Activated gamma-delta T cell treated with anti-CD3 and anti-CD28 coated beads, Interleukin-2, amount 50 U/mL, for 16 hours (primary cell): ENCODE results near the gene STK38.

ENCODE experiments used
- DNase-seq: peaks from one replicate; pipeline ENCODE4 v3.0.0-alpha.2; 2020; ENCODE audit warnings: low read depth

The STK38 gene

GRCh38 chr6:36563928-36564284, 16.6 kb upstream of the STK38 start:
- DNase-seq: no peak

GRCh38 chr6:36563237-36563927, 16.1 kb upstream of the STK38 start:
- DNase-seq: no peak

DNA sequence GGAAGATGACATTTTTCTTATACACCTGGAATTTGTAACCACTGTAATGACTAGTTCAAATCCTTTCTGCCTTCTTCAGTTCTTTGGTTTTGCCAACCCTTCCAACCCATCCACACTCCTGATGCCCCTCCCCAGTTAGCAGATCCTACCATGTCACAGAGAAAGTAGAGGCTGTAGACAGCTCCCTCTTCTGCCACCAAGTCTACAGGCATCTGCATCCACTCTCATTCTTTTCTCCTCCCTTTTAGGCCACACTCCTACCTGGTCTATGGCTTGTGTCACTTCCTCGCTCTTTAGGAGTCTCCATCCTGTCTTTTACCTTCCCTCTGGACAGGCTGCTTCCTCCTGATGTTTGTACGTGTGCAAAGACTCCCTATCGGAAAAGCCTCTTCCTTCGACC, 13.5 kb upstream of the STK38 start:
- DNase-seq: no peak

GRCh38 chr6:36559011-36559793, 11.9 kb upstream of the STK38 start:
- no peak for DNase-seq

DNA sequence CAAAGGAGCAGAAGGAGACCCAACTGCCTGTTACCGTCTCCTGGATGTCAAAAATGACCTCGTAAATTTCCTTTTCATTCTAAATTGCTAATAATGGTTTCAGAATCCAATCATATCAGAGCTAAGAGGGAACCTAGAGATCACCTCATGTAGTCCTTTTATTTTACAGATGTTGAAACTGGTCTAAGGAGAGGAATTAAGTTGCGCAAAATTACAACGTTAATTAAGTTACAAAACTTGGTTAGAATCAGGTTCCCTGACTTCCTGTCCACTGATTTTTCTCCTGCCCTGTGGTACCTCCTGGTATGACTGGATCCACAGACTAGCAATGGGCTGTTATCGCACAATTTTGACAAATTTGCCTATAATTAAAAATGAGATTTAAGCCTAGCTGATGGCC, 9.0 kb upstream of the STK38 start:
- DNase-seq: no peak

- no peak for DNase-seq
Observed at GRCh38 chr6:36555750-36556252, 8.5 kb upstream of the STK38 start.

DNA sequence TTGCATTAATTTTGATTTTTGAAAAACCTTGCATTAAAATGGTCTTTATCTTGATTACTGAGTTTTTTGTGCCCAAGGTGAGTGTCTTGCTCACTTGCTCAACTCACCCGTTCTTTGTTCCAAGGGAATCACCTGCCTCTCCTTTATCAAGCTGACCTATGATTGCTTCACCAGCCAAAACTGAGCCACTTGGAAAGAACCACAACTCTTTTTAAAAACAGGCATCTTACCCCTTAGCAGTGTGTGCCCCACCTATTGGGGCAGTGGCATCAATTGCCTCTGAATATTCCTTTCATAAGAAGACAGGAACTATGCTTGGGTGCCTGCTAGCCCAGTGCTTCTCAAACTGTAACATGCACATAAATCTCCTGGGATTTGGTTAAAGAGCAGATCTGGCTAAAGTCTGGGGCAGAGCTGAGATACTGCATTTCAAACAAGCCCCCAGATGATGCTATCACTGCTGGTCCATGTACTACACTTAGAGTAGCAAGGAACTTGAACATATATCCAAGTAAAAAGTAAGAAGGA, 3.3 kb upstream of the STK38 start:
- DNase-seq: no peak

- DNase-seq: no peak
Observed at GRCh38 chr6:36548401-36548743, 1.1 kb upstream of the STK38 start.

DNA sequence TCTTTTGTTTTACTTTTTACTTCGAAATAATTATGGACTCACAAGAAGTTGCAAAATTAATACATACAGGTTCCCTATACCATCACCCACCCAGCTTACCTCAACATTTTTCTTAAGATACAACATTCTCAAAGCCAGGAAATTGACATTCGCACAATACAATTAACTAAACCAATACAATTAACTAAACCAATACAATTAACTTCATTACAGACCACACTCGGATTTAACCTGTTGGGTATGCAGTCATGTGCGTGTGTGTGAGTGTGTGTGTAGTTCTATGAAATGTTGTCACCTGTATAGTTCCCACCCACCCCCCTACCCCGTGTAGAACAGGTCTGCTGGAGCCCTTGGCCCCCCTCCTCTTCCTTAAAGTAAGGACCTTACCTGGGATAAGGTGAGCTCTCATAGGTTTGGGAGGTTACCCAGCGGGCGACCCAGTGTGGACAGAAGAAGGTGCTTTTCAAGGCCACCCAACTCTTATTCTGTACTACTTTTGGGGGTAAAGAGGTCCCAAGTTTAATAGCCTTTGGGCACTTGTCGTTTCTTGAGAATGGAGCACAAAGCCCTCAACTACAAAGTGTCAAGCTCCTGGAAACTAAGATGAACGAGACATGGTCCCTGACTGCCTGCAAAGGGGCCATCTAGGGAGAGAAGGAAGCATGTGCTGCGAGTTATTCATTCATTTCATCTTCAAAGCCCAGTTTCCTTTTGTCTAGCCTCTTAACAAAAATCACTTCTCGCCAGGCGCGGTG, 544 bp upstream of the STK38 start:
- DNase-seq: no peak

- no peak for DNase-seq
Observed at GRCh38 chr6:36546308-36546919, 865 bp downstream of the STK38 start.

DNA sequence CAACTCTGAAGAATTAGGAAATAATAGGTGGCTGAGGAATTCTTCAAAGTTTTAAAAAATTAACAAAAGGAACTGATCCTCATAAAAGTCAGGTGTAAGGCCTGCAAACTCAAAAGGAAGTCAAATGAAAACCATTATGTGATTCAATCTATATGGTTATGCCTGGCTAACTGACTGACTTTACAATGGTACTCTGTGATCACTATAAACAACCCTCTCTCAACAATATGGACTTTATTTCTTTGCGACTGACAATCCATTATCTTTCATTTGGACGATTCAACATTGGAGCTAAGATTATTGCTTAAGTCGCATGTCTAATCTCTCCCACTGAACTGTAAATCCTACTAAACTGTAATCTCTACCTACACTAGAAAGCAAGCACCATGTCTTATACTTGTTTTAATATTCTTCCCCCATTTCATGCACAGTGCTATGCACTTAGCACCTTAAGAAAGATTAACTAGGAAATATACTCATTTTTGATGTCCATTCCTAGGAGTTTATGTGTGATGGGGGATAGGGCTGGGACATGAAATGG, 1.4 kb downstream of the STK38 start:
- no peak for DNase-seq

DNA sequence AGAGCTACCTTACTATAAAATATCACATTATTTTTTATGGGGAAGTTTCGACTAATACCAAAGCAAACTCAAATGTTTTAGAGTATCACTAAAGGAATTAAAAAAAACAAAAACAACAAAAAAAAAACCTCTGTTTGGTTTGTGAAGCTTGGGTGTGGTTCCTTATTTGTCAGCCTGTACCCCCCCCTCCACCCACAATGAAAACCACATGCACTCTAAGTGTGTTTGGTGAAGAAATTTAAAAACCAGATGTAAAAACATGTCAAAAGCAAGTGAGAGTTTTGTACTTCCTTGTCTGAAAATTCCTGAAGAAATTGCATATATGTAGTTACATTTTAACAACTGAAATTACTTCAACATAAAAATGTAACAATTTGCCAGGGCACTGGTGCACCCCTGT, 3.1 kb downstream of the STK38 start:
- DNase-seq: peak; percentile 42

DNA sequence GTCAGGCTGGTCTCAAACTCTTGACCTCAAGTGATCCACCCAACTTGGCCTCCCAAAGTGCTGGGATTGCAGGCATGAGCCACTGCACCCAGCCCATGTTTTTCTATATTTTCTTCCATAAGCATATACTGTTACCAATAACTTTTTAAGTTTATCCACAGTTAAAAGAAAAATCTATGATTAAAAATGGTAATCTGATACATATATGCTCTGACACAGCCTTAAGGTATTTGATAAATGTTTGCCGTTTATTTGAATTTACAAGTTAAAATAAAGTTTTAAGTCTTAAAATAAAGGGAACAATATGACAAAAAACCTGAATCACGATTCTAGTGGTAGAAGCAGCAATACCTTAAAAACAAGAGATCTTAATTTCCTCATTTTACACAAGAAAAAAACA, 5.2 kb downstream of the STK38 start:
- no peak for DNase-seq

- no peak for DNase-seq
Observed at GRCh38 chr6:36539814-36540568, 7.3 kb downstream of the STK38 start.

DNA sequence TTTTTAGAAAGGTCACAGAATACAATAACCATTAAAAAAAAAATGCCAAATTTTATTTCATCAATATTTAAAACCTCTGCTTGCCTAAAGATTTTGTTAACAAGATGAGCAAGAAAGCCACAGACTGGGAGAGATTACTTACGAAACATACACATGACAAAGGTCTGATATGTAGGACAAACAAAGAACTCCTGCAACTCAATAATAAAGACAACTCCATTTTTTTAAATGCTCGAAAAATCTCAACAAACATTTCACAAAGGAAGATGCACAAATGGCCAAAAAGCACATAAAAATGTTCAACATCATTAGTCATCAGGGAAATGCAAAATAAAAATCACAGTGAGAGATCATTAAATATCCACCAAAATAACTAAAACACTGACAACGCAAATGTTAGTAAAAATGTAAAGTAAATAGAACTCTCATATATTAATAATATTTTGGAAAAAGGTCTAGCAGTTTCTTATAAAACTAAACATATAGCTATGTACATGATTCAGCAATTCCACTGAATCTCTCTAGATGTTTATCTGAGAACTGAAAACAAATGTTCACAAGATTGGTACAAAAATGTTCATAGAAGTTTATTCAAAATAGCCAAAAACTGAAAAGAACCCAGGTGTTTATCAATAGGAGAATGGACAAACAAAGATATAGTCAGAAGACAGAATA, 10.3 kb downstream of the STK38 start:
- no peak for DNase-seq

- DNase-seq: no peak
Observed at GRCh38 chr6:36533321-36533720, 14.0 kb downstream of the STK38 start.

DNA sequence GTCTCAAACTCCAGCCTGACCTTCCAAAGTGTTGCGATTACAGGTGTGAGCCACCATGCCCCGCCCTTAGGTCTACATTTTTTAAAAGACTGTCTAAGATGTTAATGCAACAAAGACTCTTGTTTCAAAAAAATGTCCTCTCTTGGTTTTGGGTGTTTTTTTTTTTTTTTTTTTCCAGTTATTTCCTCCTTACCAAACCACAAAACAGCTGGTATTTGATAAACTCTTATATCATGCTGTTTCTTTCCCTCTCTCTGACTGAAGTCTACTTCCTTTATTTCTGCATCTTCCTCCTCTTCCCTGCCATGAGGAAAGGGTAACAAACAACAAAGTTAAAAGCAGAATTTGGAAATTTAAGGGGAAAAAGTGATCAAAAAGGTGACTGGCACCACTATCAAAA, 21.2 kb downstream of the STK38 start:
- no peak for DNase-seq

DNA sequence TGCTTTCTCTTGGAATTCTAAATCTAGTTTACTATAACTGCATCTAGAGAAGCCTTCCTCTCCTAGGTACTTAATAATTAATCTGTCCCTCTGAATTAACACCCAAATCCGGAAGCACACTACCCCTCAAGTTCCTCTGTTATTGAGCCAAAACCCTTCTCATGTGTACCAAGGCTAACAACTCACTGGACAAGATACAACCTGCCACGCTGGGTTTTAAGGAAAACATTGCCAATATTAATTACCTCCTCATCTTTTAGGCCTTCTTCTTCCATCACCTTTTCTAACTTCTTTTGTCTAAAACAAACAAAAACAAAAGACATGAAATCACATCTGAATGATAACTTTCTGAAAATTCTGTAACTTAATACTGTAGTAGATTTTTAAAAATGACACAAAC, 21.9 kb downstream of the STK38 start:
- DNase-seq: no peak

GRCh38 chr6:36524871-36525270, 22.4 kb downstream of the STK38 start:
- no peak for DNase-seq

DNA sequence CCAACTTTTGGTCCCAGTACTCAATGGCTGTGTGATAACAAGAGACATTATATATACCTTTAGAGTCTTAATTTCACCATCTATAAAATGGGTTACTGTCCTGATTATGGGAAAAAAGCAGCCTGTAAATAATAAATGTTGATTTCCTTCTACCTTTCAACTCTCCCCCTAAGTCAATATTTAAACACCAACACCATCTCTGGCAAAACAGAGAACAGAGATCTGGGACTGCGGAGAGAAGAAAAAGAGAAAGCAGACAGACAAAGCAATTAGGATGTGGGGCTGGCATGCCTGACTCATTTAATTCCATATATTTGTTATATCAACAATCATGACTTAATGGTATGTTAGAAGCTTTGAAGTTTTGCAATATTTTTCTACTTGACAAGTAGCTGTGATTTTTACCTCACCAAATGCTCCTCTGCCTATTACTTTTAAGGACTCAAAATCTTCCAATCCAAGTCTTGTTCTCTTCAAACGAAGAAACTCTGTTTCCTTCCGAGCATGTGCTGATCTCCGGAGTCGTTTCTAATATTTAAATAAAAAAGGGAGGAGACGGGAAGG, 23.3 kb downstream of the STK38 start:
- DNase-seq: no peak
